Bronchial epithelial cell (primary cell): ENCODE results near the gene UBB. TPM values are rescaled to one million over a fixed set of nuclear protein-coding genes. Genes with fewer than 3 reads are reported as not detected.
A peak's percentile ranks its signal among the peaks of the same experiment; 100 is the strongest.

Experiments used
- DNase-seq: peaks from one replicate; pipeline ENCODE4 v3.0.0-alpha.2; 2010; ENCODE audit warnings: low read depth
- FAIRE-seq: peaks from 2 replicates; lab custom pipeline; 2011; peaks lifted over from hg19 to GRCh38; lab: Jason Lieb, UNC
- H3K27me3 ChIP-seq: 2 replicates; pipeline ENCODE4 v1.5.1; 2011; ENCODE audit warnings: low read length; ENCODE audit not compliant: control insufficient read depth, insufficient read depth
- H3K36me3 ChIP-seq: 2 replicates; pipeline ENCODE4 v1.5.1; 2011; ENCODE audit warnings: low read length; ENCODE audit not compliant: control insufficient read depth, insufficient read depth
- H3K4me3 ChIP-seq: 2 replicates; pipeline ENCODE4 v1.5.1; 2011; ENCODE audit warnings: mild to moderate bottlenecking, low read depth, low read length, control low read depth
- total RNA-seq: library from RNA; depleted of rRNA; stranded (reverse); fragments of >200 nt; gene quantifications from 2 replicates; pipeline ENCODE4 v1.2.1, GENCODE V29; 2014
- TF ChIP-seq, protein P1 (sequence below): IDR thresholded peaks from 2 replicates; pipeline ENCODE4 v1.5.1; 2011; ENCODE audit warnings: mild to moderate bottlenecking, moderate library complexity, low read length, control low read depth, inconsistent platforms; ENCODE audit not compliant: insufficient read depth, severe bottlenecking

Gene UBB
- total RNA-seq, 1 donor from 2014 or later, result 766 TPM

GRCh38 chr17:16363749-16364536 lies 16.9 kb upstream of the UBB start:
- no peak for FAIRE-seq
- H3K4me3 ChIP-seq, result no peak overlapping the region
- H3K27me3 ChIP-seq, result no peaks in the 10 kb centered on the region
- TF ChIP-seq, protein P1, sequence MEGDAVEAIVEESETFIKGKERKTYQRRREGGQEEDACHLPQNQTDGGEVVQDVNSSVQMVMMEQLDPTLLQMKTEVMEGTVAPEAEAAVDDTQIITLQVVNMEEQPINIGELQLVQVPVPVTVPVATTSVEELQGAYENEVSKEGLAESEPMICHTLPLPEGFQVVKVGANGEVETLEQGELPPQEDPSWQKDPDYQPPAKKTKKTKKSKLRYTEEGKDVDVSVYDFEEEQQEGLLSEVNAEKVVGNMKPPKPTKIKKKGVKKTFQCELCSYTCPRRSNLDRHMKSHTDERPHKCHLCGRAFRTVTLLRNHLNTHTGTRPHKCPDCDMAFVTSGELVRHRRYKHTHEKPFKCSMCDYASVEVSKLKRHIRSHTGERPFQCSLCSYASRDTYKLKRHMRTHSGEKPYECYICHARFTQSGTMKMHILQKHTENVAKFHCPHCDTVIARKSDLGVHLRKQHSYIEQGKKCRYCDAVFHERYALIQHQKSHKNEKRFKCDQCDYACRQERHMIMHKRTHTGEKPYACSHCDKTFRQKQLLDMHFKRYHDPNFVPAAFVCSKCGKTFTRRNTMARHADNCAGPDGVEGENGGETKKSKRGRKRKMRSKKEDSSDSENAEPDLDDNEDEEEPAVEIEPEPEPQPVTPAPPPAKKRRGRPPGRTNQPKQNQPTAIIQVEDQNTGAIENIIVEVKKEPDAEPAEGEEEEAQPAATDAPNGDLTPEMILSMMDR, result peak; percentile 83
- no peaks in the 10 kb centered on the region for H3K36me3 ChIP-seq
- peak; percentile 77 for DNase-seq

DNA sequence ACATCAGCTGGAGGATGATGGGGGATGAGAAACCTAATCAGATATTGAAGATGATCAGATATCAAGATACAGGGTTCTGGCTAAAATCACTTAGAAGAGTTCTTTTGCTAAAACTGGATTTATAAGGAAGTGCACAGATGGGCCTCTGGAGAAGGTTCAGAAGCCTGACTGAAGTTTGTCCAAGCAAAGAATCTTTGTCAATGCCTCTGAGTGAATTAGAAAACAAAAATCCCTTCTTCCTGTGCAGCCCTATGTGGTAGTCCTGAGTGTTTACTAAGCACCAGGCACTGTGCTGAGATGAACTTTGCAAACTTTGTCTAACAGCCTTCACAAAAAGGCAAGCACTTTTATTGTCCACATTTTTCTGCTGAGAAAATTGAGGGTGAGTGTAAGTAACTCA lies 16.3 kb upstream of the UBB start:
- FAIRE-seq (no peak), DNase-seq (no peak)
- H3K36me3 ChIP-seq, result no peaks in the 10 kb centered on the region
- TF ChIP-seq, protein P1, result no peak
- H3K27me3 ChIP-seq, result no peaks in the 10 kb centered on the region
- no peak overlapping the region for H3K4me3 ChIP-seq

DNA sequence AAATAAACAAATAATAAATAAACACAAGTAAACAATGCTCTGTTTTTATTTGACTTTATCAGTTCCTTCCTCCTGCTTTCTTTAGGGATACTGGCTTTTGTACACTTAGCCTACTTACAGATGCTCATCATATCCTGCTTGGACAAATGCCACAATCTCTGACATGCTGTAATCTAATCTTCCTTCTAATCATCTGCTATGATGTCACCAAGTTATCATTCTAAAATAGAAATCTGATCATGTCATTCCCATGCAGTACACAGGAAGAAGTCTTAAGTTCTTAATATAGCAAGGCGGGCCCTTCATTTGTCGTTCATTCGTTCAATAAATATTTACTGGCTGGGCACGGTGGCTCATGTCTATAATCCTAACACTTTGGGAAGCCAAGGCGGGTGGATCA lies 9.1 kb upstream of the UBB start:
- DNase-seq, result peak; percentile 94
- no peak for FAIRE-seq
- no peaks in the 10 kb centered on the region for H3K27me3 ChIP-seq
- TF ChIP-seq, protein P1, result no peak
- H3K4me3 ChIP-seq, result no peak overlapping the region
- H3K36me3 ChIP-seq, result no peaks in the 10 kb centered on the region

DNA sequence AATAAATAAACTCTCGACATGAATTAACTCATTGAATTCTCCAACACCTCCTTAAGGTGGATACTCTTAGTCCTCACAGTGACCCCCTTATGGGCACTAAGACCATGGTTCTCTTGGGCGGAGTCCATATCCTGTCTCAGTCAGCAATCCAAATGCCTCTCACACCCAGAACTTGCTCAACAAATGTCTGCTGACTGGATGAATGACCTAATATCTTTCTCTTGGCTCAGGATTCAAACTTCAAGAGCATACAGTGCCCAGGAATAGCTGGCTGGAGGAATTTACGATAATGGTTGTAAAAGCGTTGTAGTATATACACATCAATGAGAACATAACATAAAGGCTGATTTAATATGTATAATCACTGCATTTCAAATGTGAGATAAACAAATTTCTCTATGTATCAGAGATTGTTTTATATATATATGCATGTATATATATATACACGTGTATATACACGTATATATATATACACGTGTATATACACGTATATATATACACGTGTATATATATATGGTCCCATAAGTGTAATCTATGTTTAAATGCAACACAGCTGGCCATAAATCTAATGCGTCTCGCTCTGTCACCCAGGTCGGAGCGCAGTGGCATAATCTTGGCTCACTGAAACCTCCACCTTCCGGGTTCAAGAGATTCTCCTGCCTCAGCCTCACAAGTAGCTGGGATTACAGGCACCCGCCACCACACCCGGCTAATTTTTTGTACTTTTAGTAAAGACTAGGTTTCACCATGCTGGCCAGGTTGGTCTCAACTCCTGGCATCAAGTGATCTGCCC lies 6.5 kb upstream of the UBB start:
- H3K36me3 ChIP-seq, result no peaks in the 10 kb centered on the region
- TF ChIP-seq, protein P1, result no peak
- H3K4me3 ChIP-seq, result no peak overlapping the region
- no peaks in the 10 kb centered on the region for H3K27me3 ChIP-seq
- FAIRE-seq (no peak), DNase-seq (peak; percentile 86)

GRCh38 chr17:16377941-16378341 lies 3.0 kb upstream of the UBB start:
- peak; percentile 92 for DNase-seq
- Histone ChIP-seq H3K36me3 (peaks cover 1% of the 10 kb centered on the region), H3K4me3 (no peak overlapping the region), H3K27me3 (no peaks in the 10 kb centered on the region)
- TF ChIP-seq, protein P1, result no peak
- FAIRE-seq, result no peak
